ENCODE data around the gene SLC6A8.

- no peak for TF ChIP-seq CTCF (IDR thresholded peaks at IDR 0.05)
- TF ChIP-seq POLR2A (IDR thresholded peaks at IDR 0.05) = no peak
Measured at GRCh38 chrX:153736071-153736820, 48.5 kb downstream of the SLC6A8 start.
